ENCODE results near the gene MAP3K8. TPM values are rescaled to one million over a fixed set of nuclear protein-coding genes. Genes with fewer than 3 reads are reported as not detected.
A peak's percentile ranks its signal among the peaks of the same experiment; 100 is the strongest.
"Not testable (repeated sequence)": the region's sequence is repeated elsewhere in the genome, so short reads cannot be mapped to it uniquely, and the experiment has no call there.

MAP3K8 gene
- total RNA-seq, 2 experiments from 2014 or later = 54.5 to 56.8 TPM

DNA sequence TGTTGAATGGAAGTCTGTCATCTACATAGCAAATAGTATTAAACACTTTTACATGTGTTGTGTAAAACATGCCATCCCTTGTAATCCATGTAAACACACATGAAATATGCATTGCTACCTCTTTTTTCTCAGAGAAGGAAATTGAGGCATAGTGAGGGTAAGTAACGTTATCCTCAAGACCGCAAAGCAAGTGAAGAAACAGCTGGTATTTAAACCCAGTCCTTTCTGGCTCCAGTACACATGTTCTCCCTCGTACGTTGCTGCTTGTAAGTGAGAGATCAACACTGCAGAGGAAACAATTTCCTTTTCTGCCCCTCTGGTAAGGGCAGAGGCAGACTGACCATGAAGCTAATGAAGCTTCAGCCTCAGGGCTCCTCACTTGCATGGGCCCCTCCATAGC, 28.5 kb downstream of the MAP3K8 start:
- no peaks in the 10 kb centered on the region for H3K27me3 Mint-ChIP-seq
- DNase-seq (no peak), ATAC-seq (no peak)
- CTCF ChIA-PET = interaction anchor here (1.3 to 1.5 kb wide), 2 partner anchors 10 to 70 kb away, joined by 3 to 6 read pairs; no protein-coding TSS in a partner anchor
- no peak overlapping the region for H3K4me3 Mint-ChIP-seq
- peaks cover 23% of the 10 kb centered on the region for H3K4me1 Mint-ChIP-seq
- no peaks in the 10 kb centered on the region for H3K9me3 Mint-ChIP-seq (ENCODE audit: low read depth)
- peaks cover 41% of the 10 kb centered on the region for H3K36me3 Mint-ChIP-seq
- H3K27ac Mint-ChIP-seq = no peak overlapping the region

GRCh38 chr10:30463944-30464451, 30.0 kb downstream of the MAP3K8 start:
- Mint-ChIP-seq H3K27ac (no peak overlapping the region), H3K27me3 (no peaks in the 10 kb centered on the region), H3K4me3 (no peak overlapping the region), H3K36me3 (peaks cover 28% of the 10 kb centered on the region), H3K9me3 (ENCODE audit: low read depth) (no peaks in the 10 kb centered on the region), H3K4me1 (peaks cover 30% of the 10 kb centered on the region)
- ATAC-seq (no peak), DNase-seq (no peak)
- CTCF ChIA-PET = interaction anchor here (1.2 to 3.9 kb wide), 7 partner anchors 8 to 127 kb away, joined by 3 to 11 read pairs (median 3); partner anchors contain the start of gene MAP3K8

DNA sequence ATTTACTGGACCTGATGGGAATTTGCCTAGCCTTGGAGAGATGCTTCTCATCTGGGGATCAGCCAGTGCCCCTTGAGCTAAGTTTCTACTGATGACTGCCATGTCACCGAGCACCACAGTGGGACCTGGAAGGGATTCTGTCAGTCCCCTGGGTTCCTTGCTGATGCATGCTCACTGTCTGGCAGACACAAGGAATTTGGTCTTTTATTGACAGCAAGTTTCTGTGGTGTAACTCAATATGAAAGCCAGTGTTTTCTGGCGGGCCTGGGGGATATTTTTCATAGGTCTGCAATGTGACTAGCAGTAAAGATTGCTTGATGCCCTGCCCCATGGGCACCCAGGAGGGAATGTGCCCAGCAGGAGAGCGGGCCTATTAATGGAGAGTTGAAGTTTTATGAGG, 30.7 kb downstream of the MAP3K8 start:
- Mint-ChIP-seq H3K36me3 (peaks cover 24% of the 10 kb centered on the region), H3K4me3 (no peak overlapping the region), H3K4me1 (peaks cover 33% of the 10 kb centered on the region), H3K27me3 (no peaks in the 10 kb centered on the region), H3K27ac (no peak overlapping the region), H3K9me3 (ENCODE audit: low read depth) (no peaks in the 10 kb centered on the region)
- DNase-seq = no peak
- CTCF ChIA-PET = interaction anchor here (1.3 to 3.9 kb wide), 6 partner anchors 9 to 127 kb away, joined by 3 to 11 read pairs (median 4); partner anchors contain the start of gene MAP3K8
- ATAC-seq = no peak

GRCh38 chr10:30466445-30466844, 32.5 kb downstream of the MAP3K8 start:
- H3K36me3 Mint-ChIP-seq = peaks cover 11% of the 10 kb centered on the region
- H3K27ac Mint-ChIP-seq = no peak overlapping the region
- CTCF ChIA-PET = interaction anchor here (1.1 to 3.9 kb wide), 2 partner anchors 11 to 59 kb away, joined by 3 to 11 read pairs; no protein-coding TSS in a partner anchor
- ATAC-seq (no peak), DNase-seq (no peak)
- H3K9me3 Mint-ChIP-seq (ENCODE audit: low read depth) = no peaks in the 10 kb centered on the region
- H3K4me3 Mint-ChIP-seq = no peak overlapping the region
- H3K27me3 Mint-ChIP-seq = no peaks in the 10 kb centered on the region
- H3K4me1 Mint-ChIP-seq = peaks cover 30% of the 10 kb centered on the region

GRCh38 chr10:30467651-30468338, 33.8 kb downstream of the MAP3K8 start:
- DNase-seq (no peak), ATAC-seq (peak; percentile 42)
- H3K4me1 Mint-ChIP-seq = peaks cover 30% of the 10 kb centered on the region
- H3K9me3 Mint-ChIP-seq (ENCODE audit: low read depth) = no peaks in the 10 kb centered on the region
- H3K27ac Mint-ChIP-seq = peak overlapping the region; percentile 28
- no peaks in the 10 kb centered on the region for H3K36me3 Mint-ChIP-seq
- H3K27me3 Mint-ChIP-seq = no peaks in the 10 kb centered on the region
- H3K4me3 Mint-ChIP-seq = no peak overlapping the region
- CTCF ChIA-PET = interaction anchor here (0.9 to 1.4 kb wide), 5 partner anchors 10 to 114 kb away, joined by 3 to 4 read pairs (median 3); no protein-coding TSS in a partner anchor

- Mint-ChIP-seq H3K9me3 (ENCODE audit: low read depth) (no peaks in the 10 kb centered on the region), H3K4me1 (peaks cover 32% of the 10 kb centered on the region), H3K27me3 (peaks cover 2% of the 10 kb centered on the region), H3K27ac (no peak overlapping the region), H3K4me3 (no peak overlapping the region), H3K36me3 (no peaks in the 10 kb centered on the region)
- no peak for ATAC-seq
- DNase-seq = no peak
- CTCF ChIA-PET = interaction anchor here (1.0 kb wide), 1 partner anchor 110 kb away, joined by 3 read pairs; no protein-coding TSS in a partner anchor
Observed at GRCh38 chr10:30472414-30473155, 38.6 kb downstream of the MAP3K8 start.

DNA sequence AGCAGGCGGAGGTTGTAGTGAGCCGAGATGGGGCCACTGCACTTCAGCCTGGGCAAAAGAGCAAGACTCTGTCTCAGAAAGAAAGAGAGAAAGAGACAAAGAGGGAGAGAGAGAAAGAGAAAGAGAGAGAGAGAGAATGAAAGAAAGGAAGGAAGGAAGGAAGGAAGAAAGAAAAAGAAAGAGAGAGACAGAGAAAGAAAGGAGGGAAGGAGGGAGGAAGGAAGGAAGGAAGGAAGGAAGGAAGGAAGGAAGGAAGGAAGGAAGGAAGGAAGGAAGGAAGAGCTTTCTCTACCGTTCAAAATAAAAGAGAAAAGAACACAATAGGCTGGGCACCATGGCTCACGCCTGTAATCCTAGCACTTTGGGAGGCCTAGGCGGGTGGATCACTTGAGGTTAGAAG, 41.5 kb downstream of the MAP3K8 start:
- ATAC-seq; H3K27ac Mint-ChIP-seq; H3K36me3 Mint-ChIP-seq; H3K9me3 Mint-ChIP-seq (ENCODE audit: low read depth); H3K4me3 Mint-ChIP-seq; DNase-seq; CTCF ChIA-PET; H3K27me3 Mint-ChIP-seq: not testable (repeated sequence)
- H3K4me1 Mint-ChIP-seq = peaks cover 17% of the 10 kb centered on the region

GRCh38 chr10:30476511-30477155, 42.6 kb downstream of the MAP3K8 start:
- no peak overlapping the region for H3K27ac Mint-ChIP-seq

DNA sequence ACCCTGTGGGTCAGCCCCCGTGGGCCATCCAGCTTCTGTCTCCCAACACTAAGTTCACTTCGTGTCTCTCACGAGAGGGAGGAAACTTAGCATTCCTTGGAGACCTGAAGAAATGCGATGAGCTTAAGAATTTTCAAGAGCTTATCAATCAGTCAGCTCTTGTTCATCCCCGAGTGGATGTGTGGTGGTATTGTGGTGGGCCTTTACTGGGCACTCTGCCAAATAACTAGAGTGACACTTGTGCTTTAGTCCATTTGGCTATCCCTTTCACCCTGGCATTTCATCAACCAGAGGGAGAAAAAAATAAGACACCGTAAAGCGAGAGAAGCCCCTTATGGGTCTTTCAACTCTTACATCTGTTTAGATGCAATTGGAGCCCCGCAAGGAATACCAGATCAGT, 45.5 kb downstream of the MAP3K8 start:
- H3K4me3 Mint-ChIP-seq; H3K9me3 Mint-ChIP-seq (ENCODE audit: low read depth); H3K27ac Mint-ChIP-seq; DNase-seq; ATAC-seq; H3K27me3 Mint-ChIP-seq: not testable (repeated sequence)
- CTCF ChIA-PET = interaction anchor here (1.1 to 1.3 kb wide), 3 partner anchors 8 to 23 kb away, joined by 3 to 4 read pairs (median 3); no protein-coding TSS in a partner anchor
- H3K4me1 Mint-ChIP-seq = peaks cover 21% of the 10 kb centered on the region
- H3K36me3 Mint-ChIP-seq = peaks cover 11% of the 10 kb centered on the region

More at GRCh38 chr10:30476511-30477155, 42.6 kb downstream of the MAP3K8 start:
- peaks cover 4% of the 10 kb centered on the region for H3K27me3 Mint-ChIP-seq
- CTCF ChIA-PET = no interaction called here
- peaks cover 19% of the 10 kb centered on the region for H3K4me1 Mint-ChIP-seq
- H3K4me3 Mint-ChIP-seq = no peak overlapping the region
- DNase-seq (no peak), ATAC-seq (no peak)
- peaks cover 2% of the 10 kb centered on the region for H3K9me3 Mint-ChIP-seq (ENCODE audit: low read depth)
- H3K36me3 Mint-ChIP-seq = peaks cover 3% of the 10 kb centered on the region

- Mint-ChIP-seq H3K4me3 (no peak overlapping the region), H3K4me1 (peaks cover 9% of the 10 kb centered on the region), H3K27me3 (peaks cover 2% of the 10 kb centered on the region), H3K27ac (no peak overlapping the region), H3K9me3 (ENCODE audit: low read depth) (peaks cover 4% of the 10 kb centered on the region), H3K36me3 (peaks cover 12% of the 10 kb centered on the region)
- no peak for DNase-seq
- no peak for ATAC-seq
- CTCF ChIA-PET = no interaction called here
Observed at GRCh38 chr10:30481603-30482002, 47.6 kb downstream of the MAP3K8 start.

GRCh38 chr10:30488316-30488715, 54.3 kb downstream of the MAP3K8 start:
- no peak for DNase-seq
- Mint-ChIP-seq H3K4me1 (peaks cover 36% of the 10 kb centered on the region), H3K9me3 (ENCODE audit: low read depth) (no peaks in the 10 kb centered on the region), H3K27me3 (peaks cover 5% of the 10 kb centered on the region), H3K4me3 (no peak overlapping the region), H3K36me3 (peaks cover 2% of the 10 kb centered on the region), H3K27ac (no peak overlapping the region)
- CTCF ChIA-PET = interaction anchor here (1.0 to 1.7 kb wide), 3 partner anchors 9 to 96 kb away, joined by 3 to 4 read pairs (median 3); no protein-coding TSS in a partner anchor
- ATAC-seq = no peak

- DNase-seq = no peak
- Mint-ChIP-seq H3K4me1 (peaks cover 46% of the 10 kb centered on the region), H3K27ac (no peak overlapping the region), H3K9me3 (ENCODE audit: low read depth) (no peaks in the 10 kb centered on the region), H3K4me3 (no peak overlapping the region), H3K27me3 (peaks cover 5% of the 10 kb centered on the region), H3K36me3 (peaks cover 2% of the 10 kb centered on the region)
- no peak for ATAC-seq
- CTCF ChIA-PET = interaction anchor here (0.9 to 2.2 kb wide), 3 partner anchors 9 to 97 kb away, joined by 3 to 4 read pairs (median 4); no protein-coding TSS in a partner anchor
Observed at GRCh38 chr10:30489346-30489745, 55.4 kb downstream of the MAP3K8 start.

Measured in activated CD8-positive, alpha-beta memory T cell treated with anti-CD3 and anti-CD28 coated beads, Interleukin-2, amount 10 ng/mL, durations not matched to agents 7 days and 5 days (primary cell).